Ovary (tissue), 3 donors: ENCODE data around the gene METRNL.
"Not testable (repeated sequence)": the region's sequence is repeated elsewhere in the genome, so short reads cannot be mapped to it uniquely, and the experiment has no call there.

Experiments
- EP300 ChIP-seq: sonication (generic); formaldehyde crosslinking; IDR thresholded peaks from one replicate; pipeline ENCODE4 v1.6.1; 2017; ENCODE audit warnings: antibody characterized with exemption
- POLR2A ChIP-seq: fragments of 450-650 bp; IDR thresholded peaks from one replicate; pipeline ENCODE4 v1.6.1; 2017; ENCODE audit warnings: antibody characterized with exemption, mild to moderate bottlenecking, moderate library complexity
- TF ChIP-seq, protein P1 (sequence below), 3 donors: fragments of 450-650 bp in 2 of 3; fragments of 200-600 bp in 1 of 3; IDR thresholded peaks; one replicate each; pipeline versions ENCODE4 v1.5.1 to v1.8.0; 2016 to 2022; ENCODE audit warnings: antibody characterized with exemption in 3 of 3, mild to moderate bottlenecking in 1 of 3
- donor health status: DM: no; HTN: no; CAD: no.

GRCh38 chr17:83047818-83048475, 31.5 kb upstream of the METRNL start:
- not testable (repeated sequence) for TF ChIP-seq POLR2A, EP300
- TF ChIP-seq, protein P1, sequence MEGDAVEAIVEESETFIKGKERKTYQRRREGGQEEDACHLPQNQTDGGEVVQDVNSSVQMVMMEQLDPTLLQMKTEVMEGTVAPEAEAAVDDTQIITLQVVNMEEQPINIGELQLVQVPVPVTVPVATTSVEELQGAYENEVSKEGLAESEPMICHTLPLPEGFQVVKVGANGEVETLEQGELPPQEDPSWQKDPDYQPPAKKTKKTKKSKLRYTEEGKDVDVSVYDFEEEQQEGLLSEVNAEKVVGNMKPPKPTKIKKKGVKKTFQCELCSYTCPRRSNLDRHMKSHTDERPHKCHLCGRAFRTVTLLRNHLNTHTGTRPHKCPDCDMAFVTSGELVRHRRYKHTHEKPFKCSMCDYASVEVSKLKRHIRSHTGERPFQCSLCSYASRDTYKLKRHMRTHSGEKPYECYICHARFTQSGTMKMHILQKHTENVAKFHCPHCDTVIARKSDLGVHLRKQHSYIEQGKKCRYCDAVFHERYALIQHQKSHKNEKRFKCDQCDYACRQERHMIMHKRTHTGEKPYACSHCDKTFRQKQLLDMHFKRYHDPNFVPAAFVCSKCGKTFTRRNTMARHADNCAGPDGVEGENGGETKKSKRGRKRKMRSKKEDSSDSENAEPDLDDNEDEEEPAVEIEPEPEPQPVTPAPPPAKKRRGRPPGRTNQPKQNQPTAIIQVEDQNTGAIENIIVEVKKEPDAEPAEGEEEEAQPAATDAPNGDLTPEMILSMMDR (IDR thresholded peaks at IDR 0.05): not testable (repeated sequence)
